ENCODE results near the gene LARP7. TPM values are rescaled to one million over a fixed set of nuclear protein-coding genes. Genes with fewer than 3 reads are reported as not detected.
A peak's percentile ranks its signal among the peaks of the same experiment; 100 is the strongest.
"Not testable (repeated sequence)": the region's sequence is repeated elsewhere in the genome, so short reads cannot be mapped to it uniquely, and the experiment has no call there.

The LARP7 gene
- total and polyA plus RNA-seq, 4 donors, result 24.9 to 75.5 (median 36.0) TPM

DNA sequence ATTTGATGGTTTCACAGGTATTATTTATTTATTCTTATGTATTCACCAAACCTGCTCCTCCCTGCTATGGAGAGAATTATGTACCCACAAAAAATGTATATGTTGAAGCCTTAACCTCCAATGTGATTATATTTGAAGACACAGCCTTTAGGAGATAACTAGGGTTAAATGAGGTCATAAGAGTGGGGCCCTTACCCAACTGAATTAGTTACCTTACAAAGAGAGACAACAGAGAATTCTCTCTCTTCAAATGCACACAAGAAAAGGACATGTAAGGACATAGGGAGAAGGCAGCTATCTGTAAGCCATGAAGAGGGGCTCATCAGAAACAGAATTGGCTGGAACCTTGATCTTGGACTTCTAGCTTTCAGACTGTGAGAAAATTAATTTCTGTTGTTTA, 44.2 kb upstream of the LARP7 start:
- Histone ChIP-seq H3K27me3 (ENCODE audit: control insufficient read depth in 3 of 3, insufficient read depth in 3 of 3, low read length in 2 of 3) (no peaks in the 10 kb centered on the region), H3K36me3 (ENCODE audit: control insufficient read depth in 4 of 4, insufficient read depth in 4 of 4, low read length in 4 of 4) (peaks cover 0 to 2% (median 0%) of the 10 kb centered on the region in 4 donors), H3K4me3 (no peak overlapping the region), H3K9me3 (ENCODE audit: control insufficient read depth in 4 of 4, insufficient read depth in 3 of 4, low read length in 3 of 4) (no peaks in the 10 kb centered on the region), H3K4me1 (ENCODE audit: control insufficient read depth in 5 of 5, insufficient read depth in 5 of 5, low read length in 5 of 5) (no peaks in the 10 kb centered on the region), H3K27ac (ENCODE audit: low read depth in 1 of 2, low read length in 1 of 2) (no peak overlapping the region), H3K9ac (ENCODE audit: insufficient read depth in 1 of 2, low read length in 2 of 2) (no peak overlapping the region)
- TF ChIP-seq, protein P1, sequence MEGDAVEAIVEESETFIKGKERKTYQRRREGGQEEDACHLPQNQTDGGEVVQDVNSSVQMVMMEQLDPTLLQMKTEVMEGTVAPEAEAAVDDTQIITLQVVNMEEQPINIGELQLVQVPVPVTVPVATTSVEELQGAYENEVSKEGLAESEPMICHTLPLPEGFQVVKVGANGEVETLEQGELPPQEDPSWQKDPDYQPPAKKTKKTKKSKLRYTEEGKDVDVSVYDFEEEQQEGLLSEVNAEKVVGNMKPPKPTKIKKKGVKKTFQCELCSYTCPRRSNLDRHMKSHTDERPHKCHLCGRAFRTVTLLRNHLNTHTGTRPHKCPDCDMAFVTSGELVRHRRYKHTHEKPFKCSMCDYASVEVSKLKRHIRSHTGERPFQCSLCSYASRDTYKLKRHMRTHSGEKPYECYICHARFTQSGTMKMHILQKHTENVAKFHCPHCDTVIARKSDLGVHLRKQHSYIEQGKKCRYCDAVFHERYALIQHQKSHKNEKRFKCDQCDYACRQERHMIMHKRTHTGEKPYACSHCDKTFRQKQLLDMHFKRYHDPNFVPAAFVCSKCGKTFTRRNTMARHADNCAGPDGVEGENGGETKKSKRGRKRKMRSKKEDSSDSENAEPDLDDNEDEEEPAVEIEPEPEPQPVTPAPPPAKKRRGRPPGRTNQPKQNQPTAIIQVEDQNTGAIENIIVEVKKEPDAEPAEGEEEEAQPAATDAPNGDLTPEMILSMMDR (IDR thresholded peaks at IDR 0.05; ENCODE audit: control extremely low read depth, extremely low read depth), result no peak
- DNase-seq, result no peak
- ATAC-seq (ENCODE audit: insufficient read depth, low FRiP score), result no peak

DNA sequence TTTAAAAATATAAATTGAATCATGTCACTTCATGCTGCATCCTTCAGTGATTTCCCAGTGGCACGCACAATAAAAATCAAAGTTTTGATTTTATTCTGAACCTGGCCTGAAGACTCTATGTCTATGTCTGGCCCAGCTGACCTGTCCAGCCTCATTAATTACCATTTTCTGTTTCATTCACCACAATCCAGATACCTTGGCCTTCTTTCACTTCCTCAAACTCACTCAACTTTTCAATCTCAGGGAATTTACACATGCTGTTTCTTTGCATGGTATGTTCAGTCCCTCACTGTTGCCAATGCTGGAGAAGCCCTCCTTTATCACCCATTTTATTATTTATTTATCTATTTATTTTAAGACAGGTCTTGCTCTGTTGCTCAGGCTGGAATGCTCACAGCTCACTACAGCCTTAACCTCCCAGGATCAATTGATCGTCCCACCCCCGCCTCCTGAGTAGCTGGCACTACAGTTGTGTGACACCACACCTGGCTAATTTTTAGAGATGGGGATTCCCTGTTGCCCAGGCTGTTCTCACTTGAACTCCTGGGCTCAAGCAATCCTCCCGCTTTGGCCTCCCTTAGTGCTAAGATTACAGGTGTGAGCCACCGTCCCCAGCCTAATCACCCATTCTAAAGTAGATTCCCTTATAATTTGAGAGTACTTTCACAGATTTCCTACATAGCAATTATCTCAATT, 43.4 kb upstream of the LARP7 start:
- no peaks in the 10 kb centered on the region for H3K9me3 ChIP-seq (ENCODE audit: control insufficient read depth in 4 of 4, insufficient read depth in 3 of 4, low read length in 3 of 4)
- ATAC-seq (ENCODE audit: insufficient read depth, low FRiP score) (no peak), DNase-seq (no peak)
- TF ChIP-seq, protein P1 (IDR thresholded peaks at IDR 0.05; ENCODE audit: control extremely low read depth, extremely low read depth), result no peak
- no peak overlapping the region for H3K9ac ChIP-seq (ENCODE audit: insufficient read depth in 1 of 2, low read length in 2 of 2)
- H3K27ac ChIP-seq (ENCODE audit: low read depth in 1 of 2, low read length in 1 of 2), result no peak overlapping the region
- no peak overlapping the region for H3K4me3 ChIP-seq
- 88 to 96% methylated on average over 5 of the region's 5 CpGs for WGBS, 2 donors
- no peaks in the 10 kb centered on the region for H3K27me3 ChIP-seq (ENCODE audit: control insufficient read depth in 3 of 3, insufficient read depth in 3 of 3, low read length in 2 of 3)
- H3K36me3 ChIP-seq (ENCODE audit: control insufficient read depth in 4 of 4, insufficient read depth in 4 of 4, low read length in 4 of 4), result peaks cover 0 to 2% (median 0%) of the 10 kb centered on the region in 4 donors
- H3K4me1 ChIP-seq (ENCODE audit: control insufficient read depth in 5 of 5, insufficient read depth in 5 of 5, low read length in 5 of 5), result no peaks in the 10 kb centered on the region

DNA sequence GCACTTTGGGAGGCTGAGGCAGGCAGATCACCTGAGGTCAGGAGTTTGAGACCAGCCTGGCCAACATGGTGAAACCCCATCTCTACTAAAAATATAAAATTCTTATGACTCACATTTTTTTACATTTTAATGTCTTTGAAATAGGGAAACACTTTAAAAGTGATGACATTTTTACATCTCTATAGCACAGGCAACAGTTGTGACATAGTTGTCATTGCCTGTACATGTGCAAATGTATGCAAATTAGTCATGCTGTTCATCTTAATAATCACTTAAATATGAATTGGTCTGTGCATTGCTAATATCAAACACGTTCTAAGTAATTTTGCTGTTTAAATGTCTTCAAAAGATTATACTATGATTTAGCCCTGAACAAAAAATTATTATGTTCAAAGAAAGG, 42.0 kb upstream of the LARP7 start:
- no peak for DNase-seq
- TF ChIP-seq, protein P1 (IDR thresholded peaks at IDR 0.05; ENCODE audit: control extremely low read depth, extremely low read depth), result no peak
- Histone ChIP-seq H3K9ac (ENCODE audit: insufficient read depth in 1 of 2, low read length in 2 of 2) (no peak overlapping the region), H3K9me3 (ENCODE audit: control insufficient read depth in 4 of 4, insufficient read depth in 3 of 4, low read length in 3 of 4) (no peaks in the 10 kb centered on the region), H3K4me1 (ENCODE audit: control insufficient read depth in 5 of 5, insufficient read depth in 5 of 5, low read length in 5 of 5) (no peaks in the 10 kb centered on the region), H3K27ac (ENCODE audit: low read depth in 1 of 2, low read length in 1 of 2) (no peak overlapping the region), H3K4me3 (no peak overlapping the region), H3K27me3 (ENCODE audit: control insufficient read depth in 3 of 3, insufficient read depth in 3 of 3, low read length in 2 of 3) (no peaks in the 10 kb centered on the region), H3K36me3 (ENCODE audit: control insufficient read depth in 4 of 4, insufficient read depth in 4 of 4, low read length in 4 of 4) (peaks cover 0 to 2% (median 0%) of the 10 kb centered on the region in 4 donors)
- no peak for ATAC-seq (ENCODE audit: insufficient read depth, low FRiP score)
- 93 to 94% methylated on average over 1 of the region's 1 CpG for WGBS, 2 donors

DNA sequence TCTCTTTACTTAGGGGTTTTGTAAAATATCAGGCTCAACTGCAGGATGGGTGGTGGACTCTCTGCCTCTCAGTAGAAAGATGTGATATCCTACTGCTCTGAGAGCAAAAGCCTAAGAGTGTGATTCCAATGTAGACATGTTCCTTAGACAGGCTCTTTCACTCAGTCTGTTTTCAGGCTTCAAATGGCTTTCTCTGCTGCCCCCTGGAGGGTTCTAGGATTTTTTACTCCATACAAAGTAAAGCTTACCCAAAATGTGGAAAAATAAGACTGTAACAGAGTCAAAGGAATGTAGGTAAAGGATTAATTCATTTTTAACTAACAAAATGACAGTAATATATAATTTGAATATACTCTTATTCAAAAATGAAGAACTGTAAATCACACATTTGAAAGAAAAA, 32.4 kb upstream of the LARP7 start:
- H3K27me3 ChIP-seq (ENCODE audit: control insufficient read depth in 3 of 3, insufficient read depth in 3 of 3, low read length in 2 of 3), result no peaks in the 10 kb centered on the region
- peaks cover 0 to 4% (median under 1%) of the 10 kb centered on the region in 4 donors for H3K36me3 ChIP-seq (ENCODE audit: control insufficient read depth in 4 of 4, insufficient read depth in 4 of 4, low read length in 4 of 4)
- H3K9me3 ChIP-seq (ENCODE audit: control insufficient read depth in 4 of 4, insufficient read depth in 3 of 4, low read length in 3 of 4), result no peaks in the 10 kb centered on the region
- TF ChIP-seq, protein P1 (IDR thresholded peaks at IDR 0.05; ENCODE audit: control extremely low read depth, extremely low read depth), result no peak
- H3K27ac ChIP-seq (ENCODE audit: low read depth in 1 of 2, low read length in 1 of 2), result no peak overlapping the region
- H3K4me1 ChIP-seq (ENCODE audit: control insufficient read depth in 5 of 5, insufficient read depth in 5 of 5, low read length in 5 of 5), result no peaks in the 10 kb centered on the region
- DNase-seq (peak; percentile 37 to 73 (median 71)), ATAC-seq (ENCODE audit: insufficient read depth, low FRiP score) (no peak)
- H3K9ac ChIP-seq (ENCODE audit: insufficient read depth in 1 of 2, low read length in 2 of 2), result no peak overlapping the region
- no peak overlapping the region for H3K4me3 ChIP-seq

DNA sequence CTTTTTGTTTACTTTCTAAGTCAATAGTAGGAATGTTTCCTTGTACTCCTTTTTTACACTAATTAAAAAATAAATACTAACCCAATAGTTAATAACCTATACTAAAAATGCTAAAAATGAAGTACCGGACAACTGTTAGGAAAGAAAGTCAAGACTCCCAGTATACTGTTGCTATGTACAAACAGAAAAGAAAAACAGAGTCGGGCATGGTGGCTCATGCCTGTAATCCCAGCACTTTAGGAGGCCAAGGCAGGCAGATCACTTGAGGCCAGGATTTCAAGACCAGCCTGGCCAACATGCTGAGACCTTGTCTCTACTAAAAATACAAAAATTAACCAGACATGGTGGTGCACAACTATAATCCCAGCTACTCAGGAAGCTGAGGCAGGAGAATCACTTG, 24.1 kb upstream of the LARP7 start:
- not testable (repeated sequence) for ATAC-seq (ENCODE audit: insufficient read depth, low FRiP score); H3K9me3 ChIP-seq (ENCODE audit: control insufficient read depth in 4 of 4, insufficient read depth in 3 of 4, low read length in 3 of 4); H3K9ac ChIP-seq (ENCODE audit: insufficient read depth in 1 of 2, low read length in 2 of 2); H3K27ac ChIP-seq (ENCODE audit: low read depth in 1 of 2, low read length in 1 of 2); H3K4me3 ChIP-seq; H3K4me1 ChIP-seq (ENCODE audit: control insufficient read depth in 5 of 5, insufficient read depth in 5 of 5, low read length in 5 of 5); H3K27me3 ChIP-seq (ENCODE audit: control insufficient read depth in 3 of 3, insufficient read depth in 3 of 3, low read length in 2 of 3); DNase-seq; H3K36me3 ChIP-seq (ENCODE audit: control insufficient read depth in 4 of 4, insufficient read depth in 4 of 4, low read length in 4 of 4)
- WGBS, 2 donors, result 84 to 97% methylated on average over 2 of the region's 2 CpGs
